Large intestine (tissue), 3 donors: ENCODE measurements around the gene POU2F1. TPM values are rescaled to one million over a fixed set of nuclear protein-coding genes. Genes with fewer than 3 reads are reported as not detected.

ENCODE experiments used
- DNase-seq, 2 donors: peaks; one replicate each; pipeline versions ENCODE4 v3.0.0 to v3.0.0-alpha.2; 2013
- H3K27ac ChIP-seq: one replicate; pipeline ENCODE4 v1.5.1; 2013; ENCODE audit warnings: low read length
- H3K27me3 ChIP-seq: 2 replicates; pipeline ENCODE4 v1.6.1; 2013; ENCODE audit warnings: low read length; ENCODE audit not compliant: control insufficient read depth, insufficient read depth
- H3K36me3 ChIP-seq: 2 replicates; pipeline ENCODE4 v1.6.1; 2013; ENCODE audit warnings: low read length; ENCODE audit not compliant: control insufficient read depth, insufficient read depth
- H3K4me1 ChIP-seq: one replicate; pipeline ENCODE4 v1.6.1; 2013; ENCODE audit warnings: low read length; ENCODE audit not compliant: control insufficient read depth, insufficient read depth
- H3K4me3 ChIP-seq: one replicate; pipeline ENCODE4 v1.5.1; 2013; ENCODE audit warnings: low read length
- H3K9me3 ChIP-seq: one replicate; pipeline ENCODE4 v1.6.1; 2013; ENCODE audit warnings: mild to moderate bottlenecking, low read depth, low read length, moderate library complexity; ENCODE audit not compliant: control insufficient read depth
- WGBS: methylation state at CpG from one replicate; pipeline ENCODE4 v1.1.5; 2013; ENCODE audit warnings: low lambda C conversion rate; ENCODE audit not compliant: insufficient coverage; 5-methylcytosine and 5-hydroxymethylcytosine counted together
- polyA plus RNA-seq: library from polyadenylated mRNA; unstranded; fragments of 120-200 nt; gene quantifications from one replicate; pipeline ENCODE4 v1.2.1, GENCODE V29; 2013

Gene POU2F1
- polyA plus RNA-seq, 1 donor: 8.9 TPM

DNA sequence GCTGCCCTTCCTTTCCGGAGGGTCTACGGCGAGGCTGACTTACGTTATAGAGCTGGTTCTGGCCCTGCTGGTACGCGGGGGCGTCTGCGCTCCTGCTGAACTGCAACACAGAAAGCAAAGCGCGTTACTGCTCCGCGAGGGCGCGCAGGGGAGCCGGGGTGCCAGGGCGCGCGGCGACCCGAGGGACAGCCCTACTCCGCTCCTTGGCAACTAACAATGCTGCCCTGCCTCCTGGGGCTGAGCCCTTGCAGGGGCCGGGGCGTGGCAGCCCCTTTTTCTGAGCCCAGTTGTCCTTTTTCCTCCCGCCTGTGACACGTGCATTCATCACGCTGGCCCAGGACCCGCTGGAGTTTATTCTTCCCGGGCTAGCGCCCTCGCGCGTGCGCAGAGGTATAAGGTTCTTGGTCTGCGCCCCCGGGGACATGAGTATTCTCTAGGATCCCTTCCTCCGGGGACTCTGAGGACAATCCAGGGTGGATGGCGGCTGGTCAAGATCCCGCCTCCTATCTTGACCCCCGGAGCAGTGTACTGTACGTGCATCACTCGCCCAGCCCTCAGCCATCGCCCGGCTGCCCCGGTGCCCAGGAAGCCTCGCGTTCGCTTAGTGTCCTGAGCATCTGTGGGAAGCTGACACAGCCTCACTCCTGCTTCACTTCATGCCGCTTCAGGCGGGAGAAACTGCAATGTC, 218.8 kb downstream of the POU2F1 start:
- Histone ChIP-seq H3K9me3 (no peaks in the 10 kb centered on the region), H3K4me1 (peaks cover 12% of the 10 kb centered on the region), H3K4me3 (peak overlapping the region; percentile 36), H3K27ac (no peak overlapping the region), H3K27me3 (peaks cover 22% of the 10 kb centered on the region), H3K36me3 (no peaks in the 10 kb centered on the region)
- WGBS: no CpG with 5 or more reads among the region's 49 CpGs
- peak; percentile 40 to 63 for DNase-seq

DNA sequence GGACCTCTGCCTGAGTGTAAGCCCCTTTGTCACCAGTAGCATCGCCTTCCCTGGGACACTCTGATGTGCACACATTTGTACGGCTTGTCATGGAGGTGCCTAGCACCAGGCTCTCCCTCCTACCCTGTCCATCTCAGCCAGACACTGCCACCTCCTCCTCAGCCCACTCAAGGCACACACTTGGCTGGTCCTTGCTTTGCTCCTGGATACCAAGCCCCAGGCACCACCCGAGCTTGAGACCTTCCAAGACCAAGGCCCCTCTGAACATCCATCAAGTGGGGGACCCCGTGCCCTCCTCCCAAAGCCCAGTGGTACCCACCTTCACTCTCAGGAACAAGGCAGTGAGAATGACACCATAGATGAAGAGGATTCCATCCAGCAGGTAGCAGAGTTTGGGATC, 219.7 kb downstream of the POU2F1 start:
- DNase-seq: no peak
- H3K9me3 ChIP-seq: no peaks in the 10 kb centered on the region
- H3K27ac ChIP-seq: no peak overlapping the region
- H3K27me3 ChIP-seq: peaks cover 22% of the 10 kb centered on the region
- no CpG with 5 or more reads among the region's 4 CpGs for WGBS
- no peaks in the 10 kb centered on the region for H3K36me3 ChIP-seq
- H3K4me3 ChIP-seq: no peak overlapping the region
- H3K4me1 ChIP-seq: peaks cover 12% of the 10 kb centered on the region

- Histone ChIP-seq H3K27me3 (peaks cover 19% of the 10 kb centered on the region), H3K27ac (no peak overlapping the region), H3K36me3 (no peaks in the 10 kb centered on the region), H3K4me1 (peaks cover 12% of the 10 kb centered on the region), H3K4me3 (no peak overlapping the region), H3K9me3 (no peaks in the 10 kb centered on the region)
- no CpG with 5 or more reads among the region's 8 CpGs for WGBS
- no peak for DNase-seq
These were observed 220.1 kb downstream of the POU2F1 start for GRCh38 chr1:167440776-167441175.

DNA sequence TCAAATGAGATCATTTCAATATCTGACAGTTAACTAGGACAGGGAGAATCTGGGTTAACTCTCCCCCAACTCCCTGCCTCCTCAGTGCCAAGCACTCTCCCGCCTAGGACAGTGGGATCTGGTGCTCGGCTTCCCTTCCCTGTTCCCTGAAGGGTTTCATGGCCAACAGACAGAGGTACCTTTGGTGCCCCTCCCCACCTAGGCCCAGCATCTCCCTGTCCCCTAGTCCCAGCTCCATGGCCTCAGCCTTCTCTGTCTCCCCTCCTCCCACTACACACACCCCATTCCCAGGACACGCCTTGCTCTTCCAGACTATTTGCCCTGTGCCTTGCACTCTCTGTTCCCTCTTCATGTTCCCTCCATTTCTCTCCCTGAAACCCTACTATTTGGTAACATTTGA, 220.5 kb downstream of the POU2F1 start:
- H3K4me3 ChIP-seq: no peak overlapping the region
- no peaks in the 10 kb centered on the region for H3K9me3 ChIP-seq
- H3K4me1 ChIP-seq: peaks cover 12% of the 10 kb centered on the region
- no peaks in the 10 kb centered on the region for H3K36me3 ChIP-seq
- DNase-seq: no peak
- peaks cover 19% of the 10 kb centered on the region for H3K27me3 ChIP-seq
- no CpG with 5 or more reads among the region's 3 CpGs for WGBS
- no peak overlapping the region for H3K27ac ChIP-seq

- Histone ChIP-seq H3K4me3 (no peak overlapping the region), H3K4me1 (peaks cover 12% of the 10 kb centered on the region), H3K27ac (no peak overlapping the region), H3K27me3 (peaks cover 19% of the 10 kb centered on the region), H3K36me3 (no peaks in the 10 kb centered on the region), H3K9me3 (no peaks in the 10 kb centered on the region)
- WGBS: no CpG with 5 or more reads among the region's 12 CpGs
- peak; percentile 92 to 94 for DNase-seq
These were observed 221.6 kb downstream of the POU2F1 start for GRCh38 chr1:167442142-167442848.

DNA sequence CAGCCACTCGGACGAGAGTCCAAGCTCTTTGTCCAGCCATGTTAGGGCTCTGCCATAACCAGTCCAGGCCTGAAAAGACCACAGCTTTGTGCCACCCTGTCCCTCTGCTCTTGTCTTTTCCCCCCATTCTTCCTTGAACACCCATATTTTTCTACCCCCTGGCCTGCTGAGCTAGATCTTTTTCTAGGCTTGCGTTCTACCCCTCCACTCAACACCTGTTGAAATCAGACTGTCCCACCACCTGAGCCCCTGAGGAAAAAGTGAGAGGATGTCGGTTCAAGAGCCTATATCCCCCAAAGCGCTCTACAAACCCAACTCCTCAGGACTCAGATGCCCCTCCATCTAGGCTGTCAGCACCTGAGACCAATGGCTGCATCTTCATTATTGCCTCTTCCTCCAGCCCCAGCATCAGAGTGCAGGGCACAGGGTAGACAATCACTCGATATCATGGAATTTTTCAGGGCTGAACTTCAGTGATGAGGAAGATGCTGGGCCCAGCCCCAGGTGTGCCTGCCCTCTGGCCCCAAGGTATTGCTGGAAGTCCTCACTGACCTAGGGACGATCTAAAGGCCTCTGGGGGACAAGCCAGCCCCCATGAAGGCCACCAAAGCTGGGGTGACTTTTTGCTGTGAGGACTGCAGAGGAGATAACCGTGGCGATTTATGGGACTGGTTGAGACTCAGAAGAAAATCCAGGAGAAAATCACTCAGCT, 222.3 kb downstream of the POU2F1 start:
- WGBS: no CpG with 5 or more reads among the region's 9 CpGs
- H3K27ac ChIP-seq: no peak overlapping the region
- DNase-seq: no peak

GRCh38 chr1:167443757-167444156, 223.1 kb downstream of the POU2F1 start:
- no peak for DNase-seq
- WGBS: no CpG with 5 or more reads among the region's 5 CpGs
- Histone ChIP-seq H3K4me1 (peaks cover 12% of the 10 kb centered on the region), H3K4me3 (no peak overlapping the region), H3K27ac (no peak overlapping the region), H3K9me3 (no peaks in the 10 kb centered on the region), H3K36me3 (no peaks in the 10 kb centered on the region), H3K27me3 (peaks cover 12% of the 10 kb centered on the region)

More for the DNA sequence above, 222.3 kb downstream of the POU2F1 start:
- Histone ChIP-seq H3K9me3 (no peaks in the 10 kb centered on the region), H3K4me1 (peaks cover 12% of the 10 kb centered on the region), H3K27me3 (peaks cover 18% of the 10 kb centered on the region), H3K36me3 (no peaks in the 10 kb centered on the region), H3K4me3 (no peak overlapping the region)

DNA sequence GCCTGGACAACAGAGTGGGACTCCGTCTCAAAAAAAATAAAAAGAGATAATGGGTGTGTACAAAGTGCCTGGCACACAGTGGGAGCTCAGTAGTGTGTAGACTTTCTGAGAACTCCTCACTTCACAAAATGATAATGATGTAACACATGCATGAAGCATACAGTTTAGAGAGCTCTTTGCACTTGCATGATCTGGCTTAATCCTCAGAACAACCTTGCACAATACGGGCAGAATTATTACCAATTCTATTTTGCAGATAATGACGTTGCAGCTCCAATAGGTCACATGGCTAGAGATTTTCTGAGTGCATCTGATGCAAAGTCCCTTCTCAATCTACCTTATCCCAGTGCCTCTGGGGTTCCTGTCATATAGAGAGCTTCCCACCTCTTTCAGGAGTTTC, 226.3 kb downstream of the POU2F1 start:
- no peak overlapping the region for H3K4me3 ChIP-seq
- WGBS: no CpG with 5 or more reads among the region's 3 CpGs
- peak overlapping the region; percentile 3 for H3K27ac ChIP-seq
- peaks cover 4% of the 10 kb centered on the region for H3K4me1 ChIP-seq
- DNase-seq: peak; percentile 57 to 81
- no peaks in the 10 kb centered on the region for H3K27me3 ChIP-seq
- no peaks in the 10 kb centered on the region for H3K36me3 ChIP-seq
- no peaks in the 10 kb centered on the region for H3K9me3 ChIP-seq

GRCh38 chr1:167447521-167448136, 226.9 kb downstream of the POU2F1 start:
- no CpG with 5 or more reads among the region's 10 CpGs for WGBS
- peak overlapping the region; percentile 3 for H3K27ac ChIP-seq

DNA sequence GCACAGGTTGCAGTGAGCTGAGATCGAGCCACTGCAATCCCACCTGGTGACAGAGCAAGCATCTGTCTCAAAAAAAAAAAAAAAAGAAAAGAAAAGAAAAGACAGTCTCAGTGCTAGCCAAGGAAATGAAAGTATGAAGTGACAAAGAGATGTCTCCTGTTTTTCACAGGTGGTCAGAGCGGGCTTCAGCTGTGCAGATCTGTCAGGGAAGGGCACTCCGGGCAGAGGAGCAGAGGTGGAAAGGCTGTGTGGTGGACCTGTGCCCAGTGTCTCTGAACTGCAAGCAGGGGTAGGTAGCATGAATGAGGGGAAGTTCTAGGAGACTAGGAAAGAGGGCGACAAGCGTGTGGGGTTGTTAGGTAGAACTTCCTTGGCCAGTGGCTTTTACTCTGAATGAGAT, 230.2 kb downstream of the POU2F1 start:
- Histone ChIP-seq H3K4me1 (no peaks in the 10 kb centered on the region), H3K27ac (no peak overlapping the region)
- 100% methylated on average over 1 of the region's 5 CpGs for WGBS

More at GRCh38 chr1:167447521-167448136, 226.9 kb downstream of the POU2F1 start:
- Histone ChIP-seq H3K4me1 (no peaks in the 10 kb centered on the region), H3K9me3 (no peaks in the 10 kb centered on the region), H3K36me3 (no peaks in the 10 kb centered on the region), H3K27me3 (no peaks in the 10 kb centered on the region), H3K4me3 (no peak overlapping the region)
- peak; percentile 48 to 71 for DNase-seq

More for the DNA sequence above, 230.2 kb downstream of the POU2F1 start:
- peaks cover 3% of the 10 kb centered on the region for H3K27me3 ChIP-seq
- DNase-seq: no peak
- no peaks in the 10 kb centered on the region for H3K36me3 ChIP-seq
- H3K9me3 ChIP-seq: peaks cover 4% of the 10 kb centered on the region
- H3K4me3 ChIP-seq: no peak overlapping the region
